ENCODE measurements around the gene EPN3.

DNA sequence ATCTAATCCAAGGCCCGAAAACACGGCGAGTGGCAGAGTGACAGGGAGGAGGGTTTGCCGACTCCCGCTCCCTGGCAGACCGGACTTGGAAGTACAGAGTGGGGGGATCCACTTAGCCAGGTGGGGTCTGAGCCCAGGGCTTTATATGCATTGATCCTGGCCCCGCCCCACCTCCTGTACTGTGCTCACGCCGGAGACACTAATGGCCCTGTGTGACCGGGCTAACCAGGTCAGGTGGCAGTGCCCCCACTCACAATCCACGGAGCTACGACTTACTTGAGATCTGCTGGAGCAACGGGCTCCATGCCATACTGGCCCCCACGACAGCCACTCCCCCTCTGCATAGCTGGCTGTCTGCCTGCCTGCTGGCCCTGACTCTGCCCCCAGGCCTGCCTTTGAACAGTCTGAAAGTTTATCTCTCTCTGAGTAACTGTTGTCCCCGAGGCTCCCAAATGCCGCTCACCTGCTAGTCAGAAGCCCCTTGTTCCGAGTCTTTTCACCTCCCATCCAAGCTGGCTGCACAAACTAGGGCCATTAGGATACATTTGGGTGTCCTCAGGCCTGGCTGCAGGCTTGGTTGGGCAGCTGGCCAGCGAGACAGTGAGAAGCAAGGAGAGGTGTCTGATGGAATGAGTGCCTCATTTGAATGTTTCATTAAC lies 56.0 kb downstream of the EPN3 start:
- TF ChIP-seq EZH2 (IDR thresholded peaks at IDR 0.05; ENCODE audit: low read length) = no peak
- TF ChIP-seq, protein P1, sequence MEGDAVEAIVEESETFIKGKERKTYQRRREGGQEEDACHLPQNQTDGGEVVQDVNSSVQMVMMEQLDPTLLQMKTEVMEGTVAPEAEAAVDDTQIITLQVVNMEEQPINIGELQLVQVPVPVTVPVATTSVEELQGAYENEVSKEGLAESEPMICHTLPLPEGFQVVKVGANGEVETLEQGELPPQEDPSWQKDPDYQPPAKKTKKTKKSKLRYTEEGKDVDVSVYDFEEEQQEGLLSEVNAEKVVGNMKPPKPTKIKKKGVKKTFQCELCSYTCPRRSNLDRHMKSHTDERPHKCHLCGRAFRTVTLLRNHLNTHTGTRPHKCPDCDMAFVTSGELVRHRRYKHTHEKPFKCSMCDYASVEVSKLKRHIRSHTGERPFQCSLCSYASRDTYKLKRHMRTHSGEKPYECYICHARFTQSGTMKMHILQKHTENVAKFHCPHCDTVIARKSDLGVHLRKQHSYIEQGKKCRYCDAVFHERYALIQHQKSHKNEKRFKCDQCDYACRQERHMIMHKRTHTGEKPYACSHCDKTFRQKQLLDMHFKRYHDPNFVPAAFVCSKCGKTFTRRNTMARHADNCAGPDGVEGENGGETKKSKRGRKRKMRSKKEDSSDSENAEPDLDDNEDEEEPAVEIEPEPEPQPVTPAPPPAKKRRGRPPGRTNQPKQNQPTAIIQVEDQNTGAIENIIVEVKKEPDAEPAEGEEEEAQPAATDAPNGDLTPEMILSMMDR (optimal IDR thresholded peaks at IDR 0.05 in 1 of 3, IDR thresholded peaks at IDR 0.05 in 1 of 3, conservative IDR thresholded peaks at IDR 0.05 in 1 of 3; ENCODE audit: extremely low read depth in 1 of 3, insufficient read depth in 2 of 3, low read length in 3 of 3) = no peak

All from keratinocyte (primary cell).